Uterus (tissue), 4 donors: ENCODE measurements around the gene ZBTB5. TPM values are rescaled to one million over a fixed set of nuclear protein-coding genes. Genes with fewer than 3 reads are reported as not detected.
"Not testable (repeated sequence)": the region's sequence is repeated elsewhere in the genome, so short reads cannot be mapped to it uniquely, and the experiment has no call there.

Experiments
- DNase-seq, 2 donors: peaks; one replicate each; pipeline ENCODE4 v3.0.0-alpha.2; 2019 to 2020
- H3K27ac ChIP-seq, 2 donors: fragments of 200-600 bp; sonication (generic); 1 replicate in 1 of 2; 2 replicates in 1 of 2; pipeline ENCODE4 v1.5.1; 2016 to 2018
- H3K27me3 ChIP-seq, 2 donors: fragments of 200-600 bp; sonication (generic); one replicate each; pipeline ENCODE4 v1.5.1; 2018 to 2019; ENCODE audit warnings: control low read depth in 1 of 2
- H3K36me3 ChIP-seq, 2 donors: fragments of 200-600 bp; sonication (generic); one replicate each; pipeline ENCODE4 v1.5.1; 2019; ENCODE audit warnings: control low read depth in 1 of 2
- H3K4me1 ChIP-seq, 2 donors: fragments of 200-600 bp; sonication (generic); one replicate each; pipeline ENCODE4 v1.5.1; 2018 to 2019; ENCODE audit warnings: control low read depth in 1 of 2
- H3K4me3 ChIP-seq, 2 donors: fragments of 200-600 bp; sonication (generic); 1 replicate in 1 of 2; 2 replicates in 1 of 2; pipeline ENCODE4 v1.5.1; 2018 to 2019; ENCODE audit warnings: mild to moderate bottlenecking in 1 of 2
- H3K9me3 ChIP-seq, 2 donors: fragments of 200-600 bp; sonication (generic); one replicate each; pipeline ENCODE4 v1.5.1; 2019; ENCODE audit warnings: control low read depth in 1 of 2
- CTCF ChIP-seq, 4 experiments: fragments of 200-600 bp in 2 of 4; fragments of 450-650 bp in 2 of 4; sonication (generic) in 2 of 4; IDR thresholded peaks; one replicate each; pipeline ENCODE4 v1.5.1; 2016 to 2019; ENCODE audit warnings: antibody characterized with exemption in 4 of 4, mild to moderate bottlenecking in 2 of 4, moderate library complexity in 1 of 4
- POLR2A ChIP-seq, 2 donors: fragments of 450-650 bp; IDR thresholded peaks; one replicate each; pipeline ENCODE4 v1.6.1; 2016; ENCODE audit warnings: antibody characterized with exemption in 2 of 2, mild to moderate bottlenecking in 1 of 2, moderate library complexity in 1 of 2
- intact Hi-C: fragments of 100-400 bp; cut with DNase I; formaldehyde crosslinking; loops from one replicate; pipeline ENCODE4 v1.15.1; 2023; ENCODE audit warnings: low total_unique reads
- total RNA-seq, 4 donors: library from RNA; depleted of rRNA in 3 of 4; stranded (reverse); fragments of >200 nt in 3 of 4; gene quantifications; one replicate each; pipeline versions ENCODE4 v1.1.0 to v1.2.4, GENCODE V29; 2014 to 2023
- donor health status: DM: yes; HTN: yes; CAD: no.

ZBTB5 gene
- total RNA-seq, 4 donors from 2014 or later, result 6.5 to 22.0 (median 13.3) TPM

- no peak for DNase-seq
- TF ChIP-seq POLR2A (IDR thresholded peaks at IDR 0.05), result no peak
- no peak for TF ChIP-seq CTCF (IDR thresholded peaks at IDR 0.05)
- H3K36me3 ChIP-seq, result no peaks in the 10 kb centered on the region
- H3K27ac ChIP-seq, result no peak overlapping the region
- no peaks in the 10 kb centered on the region for H3K4me1 ChIP-seq
- no peaks in the 10 kb centered on the region for H3K27me3 ChIP-seq
- intact Hi-C loops, result no loop called here
- H3K4me3 ChIP-seq, result no peak overlapping the region
- H3K9me3 ChIP-seq, result no peaks in the 10 kb centered on the region
These were observed 60.7 kb downstream of the ZBTB5 start for GRCh38 chr9:37404590-37404989.

GRCh38 chr9:37399336-37399735 is 65.9 kb downstream of the ZBTB5 start:
- DNase-seq, result no peak
- no peaks in the 10 kb centered on the region for H3K36me3 ChIP-seq
- no peak overlapping the region for H3K4me3 ChIP-seq
- H3K27me3 ChIP-seq, result no peaks in the 10 kb centered on the region
- no peaks in the 10 kb centered on the region for H3K9me3 ChIP-seq
- intact Hi-C loops, result no loop called here
- no peak overlapping the region for H3K27ac ChIP-seq
- H3K4me1 ChIP-seq, result no peaks in the 10 kb centered on the region
- TF ChIP-seq CTCF (IDR thresholded peaks at IDR 0.05) (no peak), POLR2A (IDR thresholded peaks at IDR 0.05) (no peak)

GRCh38 chr9:37398464-37399025 is 66.7 kb downstream of the ZBTB5 start:
- no peaks in the 10 kb centered on the region for H3K4me1 ChIP-seq
- no peak for DNase-seq
- intact Hi-C loops, result no loop called here
- H3K27me3 ChIP-seq, result no peaks in the 10 kb centered on the region
- no peaks in the 10 kb centered on the region for H3K36me3 ChIP-seq
- H3K9me3 ChIP-seq, result no peaks in the 10 kb centered on the region
- no peak overlapping the region for H3K27ac ChIP-seq
- TF ChIP-seq CTCF (IDR thresholded peaks at IDR 0.05) (no peak), POLR2A (IDR thresholded peaks at IDR 0.05) (no peak)
- no peak overlapping the region for H3K4me3 ChIP-seq

GRCh38 chr9:37397948-37398347 is 67.3 kb downstream of the ZBTB5 start:
- H3K4me3 ChIP-seq, H3K36me3 ChIP-seq, DNase-seq, H3K4me1 ChIP-seq, H3K9me3 ChIP-seq, H3K27me3 ChIP-seq, intact Hi-C loops, H3K27ac ChIP-seq: not testable (repeated sequence)

- no peaks in the 10 kb centered on the region for H3K9me3 ChIP-seq
- TF ChIP-seq CTCF (IDR thresholded peaks at IDR 0.05), result no peak
- TF ChIP-seq POLR2A (IDR thresholded peaks at IDR 0.05), result no peak
- H3K4me1 ChIP-seq, result no peaks in the 10 kb centered on the region
- no peaks in the 10 kb centered on the region for H3K36me3 ChIP-seq
- no peak overlapping the region for H3K4me3 ChIP-seq
- DNase-seq, result no peak
- intact Hi-C loops, result no loop called here
- no peak overlapping the region for H3K27ac ChIP-seq
- no peaks in the 10 kb centered on the region for H3K27me3 ChIP-seq
These were observed 69.6 kb downstream of the ZBTB5 start for GRCh38 chr9:37395663-37396062.

GRCh38 chr9:37395229-37395628 is 70.0 kb downstream of the ZBTB5 start:
- no peak overlapping the region for H3K4me3 ChIP-seq
- no peaks in the 10 kb centered on the region for H3K36me3 ChIP-seq
- DNase-seq, result no peak
- TF ChIP-seq CTCF (IDR thresholded peaks at IDR 0.05) (no peak), POLR2A (IDR thresholded peaks at IDR 0.05) (no peak)
- intact Hi-C loops, result no loop called here
- no peaks in the 10 kb centered on the region for H3K4me1 ChIP-seq
- H3K27me3 ChIP-seq, result no peaks in the 10 kb centered on the region
- no peaks in the 10 kb centered on the region for H3K9me3 ChIP-seq
- H3K27ac ChIP-seq, result no peak overlapping the region
